Measurements from ENCODE around the gene ZNF593. TPM values are rescaled to one million over a fixed set of nuclear protein-coding genes. Genes with fewer than 3 reads are reported as not detected.

The ZNF593 gene
- total and polyA plus RNA-seq, 11 donors: 13.7 to 147 (median 22.6) TPM

DNA sequence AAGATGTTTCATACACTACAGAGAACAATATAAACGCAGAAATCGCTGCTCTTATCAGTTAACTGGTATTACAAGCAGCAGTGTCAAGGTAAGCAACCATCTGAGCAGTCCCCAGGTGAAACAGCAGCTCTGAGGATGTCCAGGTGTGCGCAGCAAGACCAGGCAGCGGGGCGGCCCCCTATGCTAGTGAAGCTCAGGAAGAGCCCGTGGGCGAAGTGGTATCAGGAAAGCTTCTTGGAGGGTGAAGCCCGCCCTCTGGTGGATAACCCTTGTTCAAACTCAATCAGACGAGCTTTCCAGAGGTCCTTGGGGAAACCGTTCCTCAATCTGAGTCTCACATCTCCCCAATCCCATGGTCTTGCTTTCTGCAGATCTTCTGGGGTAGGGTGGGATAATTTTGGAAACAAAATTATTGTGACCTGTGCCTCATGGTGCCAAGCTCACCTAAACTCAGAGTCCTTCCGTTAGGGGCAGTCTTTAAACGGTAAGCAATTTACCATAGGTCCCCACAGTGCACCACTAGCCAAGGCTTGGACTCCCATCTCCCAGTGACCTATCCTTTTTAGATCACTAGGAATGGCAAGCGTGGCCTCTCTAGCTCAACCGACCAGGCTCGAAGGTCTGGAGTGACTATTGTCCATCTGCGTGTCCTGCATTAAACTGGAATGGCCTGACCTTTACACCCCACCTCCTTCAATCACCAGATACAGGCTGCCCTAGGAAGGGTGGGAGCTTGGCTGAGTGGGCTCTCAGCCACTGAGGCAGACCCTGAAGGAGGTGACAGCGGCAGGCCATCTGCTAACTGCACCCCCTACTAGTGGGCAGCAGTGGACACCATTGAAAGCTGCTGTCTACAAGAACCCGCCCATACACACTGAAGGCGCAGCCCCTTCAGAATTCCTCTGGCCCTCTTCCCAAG lies 24.4 kb upstream of the ZNF593 start:
- ATAC-seq (peak; percentile 82 to 96 (median 94)), DNase-seq (peak; percentile 77 to 83 (median 80))
- 27 to 31% (median 30%) methylated on average over 17 to 19 of the region's 19 CpGs for WGBS, 4 donors
- Histone ChIP-seq H3K4me3 (no peak overlapping the region), H3K27me3 (no peaks in the 10 kb centered on the region), H3K4me1 (peaks cover 0 to 10% (median 0%) of the 10 kb centered on the region in 12 donors), H3K9me3 (no peaks in the 10 kb centered on the region), H3K27ac (no peak overlapping the region), H3K36me3 (no peaks in the 10 kb centered on the region)
- no peak for TF ChIP-seq POLR2A (IDR thresholded peaks at IDR 0.05)
- TF ChIP-seq, protein P1, sequence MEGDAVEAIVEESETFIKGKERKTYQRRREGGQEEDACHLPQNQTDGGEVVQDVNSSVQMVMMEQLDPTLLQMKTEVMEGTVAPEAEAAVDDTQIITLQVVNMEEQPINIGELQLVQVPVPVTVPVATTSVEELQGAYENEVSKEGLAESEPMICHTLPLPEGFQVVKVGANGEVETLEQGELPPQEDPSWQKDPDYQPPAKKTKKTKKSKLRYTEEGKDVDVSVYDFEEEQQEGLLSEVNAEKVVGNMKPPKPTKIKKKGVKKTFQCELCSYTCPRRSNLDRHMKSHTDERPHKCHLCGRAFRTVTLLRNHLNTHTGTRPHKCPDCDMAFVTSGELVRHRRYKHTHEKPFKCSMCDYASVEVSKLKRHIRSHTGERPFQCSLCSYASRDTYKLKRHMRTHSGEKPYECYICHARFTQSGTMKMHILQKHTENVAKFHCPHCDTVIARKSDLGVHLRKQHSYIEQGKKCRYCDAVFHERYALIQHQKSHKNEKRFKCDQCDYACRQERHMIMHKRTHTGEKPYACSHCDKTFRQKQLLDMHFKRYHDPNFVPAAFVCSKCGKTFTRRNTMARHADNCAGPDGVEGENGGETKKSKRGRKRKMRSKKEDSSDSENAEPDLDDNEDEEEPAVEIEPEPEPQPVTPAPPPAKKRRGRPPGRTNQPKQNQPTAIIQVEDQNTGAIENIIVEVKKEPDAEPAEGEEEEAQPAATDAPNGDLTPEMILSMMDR (IDR thresholded peaks at IDR 0.05): peak; percentile 71 to 89 (median 80)
- intact Hi-C loops (cut with DNase I): loop anchor here (1.0 to 5.0 kb wide), 7 partner anchors 38 to 110 kb away; no protein-coding TSS in a partner anchor

DNA sequence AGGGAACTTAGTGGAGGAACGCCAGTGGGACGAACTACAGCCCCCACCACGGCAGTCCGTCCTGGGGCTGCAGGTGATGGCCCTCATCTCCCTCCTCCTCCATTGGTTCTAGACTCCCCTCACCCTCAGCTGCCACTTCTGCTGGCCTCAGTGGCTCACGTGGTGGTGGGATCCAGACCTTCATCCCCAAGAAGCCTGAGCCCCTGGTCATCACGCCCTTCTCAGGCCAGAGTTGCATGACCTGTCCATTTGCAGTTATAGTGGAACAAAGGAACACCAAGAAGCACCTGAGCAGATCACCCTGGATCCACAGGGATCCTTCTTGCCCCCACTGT lies 23.8 kb upstream of the ZNF593 start:
- WGBS, 4 donors: 39 to 51% (median 48%) methylated on average over 6 of the region's 6 CpGs
- H3K27ac ChIP-seq: no peak overlapping the region
- H3K36me3 ChIP-seq: no peaks in the 10 kb centered on the region
- no peaks in the 10 kb centered on the region for H3K9me3 ChIP-seq
- H3K4me1 ChIP-seq: peaks cover 0 to 10% (median 0%) of the 10 kb centered on the region in 12 donors
- intact Hi-C loops (cut with DNase I): loop anchor here (1.0 to 5.0 kb wide), 7 partner anchors 39 to 111 kb away; no protein-coding TSS in a partner anchor
- TF ChIP-seq, protein P1 (IDR thresholded peaks at IDR 0.05): no peak
- no peak for TF ChIP-seq POLR2A (IDR thresholded peaks at IDR 0.05)
- ATAC-seq (no peak), DNase-seq (no peak)
- no peaks in the 10 kb centered on the region for H3K27me3 ChIP-seq
- no peak overlapping the region for H3K4me3 ChIP-seq

DNA sequence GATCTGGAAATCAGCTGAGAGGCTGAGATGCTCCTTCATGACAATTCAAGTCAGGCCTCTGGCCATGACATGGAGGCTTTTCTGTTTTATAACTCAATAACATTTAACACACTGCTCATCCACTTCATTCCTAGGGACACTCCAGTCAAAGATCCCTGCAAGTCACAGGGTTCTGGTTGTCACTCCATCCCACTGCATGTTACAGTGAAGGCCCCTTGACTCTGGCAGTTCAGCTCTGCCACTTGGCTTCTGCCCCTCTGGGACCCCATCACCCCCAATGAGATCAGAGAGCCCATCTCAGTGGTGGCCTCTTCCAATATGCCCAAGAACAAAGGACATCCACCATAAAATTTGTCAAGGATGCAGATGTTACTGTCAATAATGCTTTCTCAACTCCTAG lies 20.8 kb upstream of the ZNF593 start:
- H3K4me1 ChIP-seq: peaks cover 0 to 11% (median 0%) of the 10 kb centered on the region in 12 donors
- no peaks in the 10 kb centered on the region for H3K9me3 ChIP-seq
- no peak for DNase-seq
- H3K27ac ChIP-seq: no peak overlapping the region
- H3K36me3 ChIP-seq: no peaks in the 10 kb centered on the region
- no peak for ATAC-seq
- TF ChIP-seq, protein P1 (IDR thresholded peaks at IDR 0.05): no peak
- no peak for TF ChIP-seq POLR2A (IDR thresholded peaks at IDR 0.05)
- intact Hi-C loops (cut with DNase I): loop anchor here in 5 of 10 donors (5.0 kb wide), 2 partner anchors 42 to 112 kb away; no protein-coding TSS in a partner anchor
- no peaks in the 10 kb centered on the region for H3K27me3 ChIP-seq
- no peak overlapping the region for H3K4me3 ChIP-seq

DNA sequence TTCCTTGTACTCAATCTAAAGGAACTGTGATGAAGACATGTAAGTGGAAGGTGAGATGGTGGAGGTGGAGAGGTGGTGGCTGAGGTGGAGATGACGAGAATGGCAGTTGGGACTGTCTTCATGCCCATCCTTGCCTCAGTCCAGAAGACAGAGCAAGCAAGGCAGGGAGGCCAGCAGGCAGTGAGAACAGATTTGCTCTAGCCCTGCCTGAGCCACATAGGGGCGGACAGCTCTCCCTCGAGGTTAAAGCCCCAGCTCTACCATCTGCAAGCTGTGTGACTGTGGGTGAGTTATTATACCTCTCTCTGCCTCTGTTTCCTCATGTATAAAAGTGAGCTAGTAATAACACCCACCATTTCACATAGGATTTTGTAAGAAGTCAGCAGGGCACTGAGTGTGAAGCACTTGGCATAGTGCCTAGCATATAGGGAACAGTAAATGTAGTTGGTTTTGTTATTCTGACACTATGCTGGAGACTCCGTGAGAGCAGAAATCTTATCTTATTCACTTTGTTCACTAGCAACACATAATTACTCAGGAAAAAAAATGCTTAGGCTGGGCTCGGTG lies 15.7 kb upstream of the ZNF593 start:
- intact Hi-C loops (cut with DNase I): loop anchor here in 1 of 10 donors (10.0 kb wide), 1 partner anchor 249 kb away; the partner anchor contains the start of gene STMN1
- H3K27ac ChIP-seq: peak overlapping the region in 6 of 12 donors; percentile 52 to 96 (median 88)
- no peaks in the 10 kb centered on the region for H3K36me3 ChIP-seq
- TF ChIP-seq, protein P1 (IDR thresholded peaks at IDR 0.05): no peak
- no peak for TF ChIP-seq POLR2A (IDR thresholded peaks at IDR 0.05)
- no peak overlapping the region for H3K4me3 ChIP-seq
- ATAC-seq: no peak
- peaks cover 0 to 18% (median 0%) of the 10 kb centered on the region in 9 donors for H3K27me3 ChIP-seq
- peaks cover 6 to 53% (median 31%) of the 10 kb centered on the region in 12 donors for H3K4me1 ChIP-seq
- WGBS, 4 donors: 54 to 65% (median 60%) methylated on average over 5 of the region's 5 CpGs
- no peaks in the 10 kb centered on the region for H3K9me3 ChIP-seq
- no peak for DNase-seq

All from heart left ventricle (tissue), 16 donors.